GM10847 (cell line): Measurements from ENCODE around the gene RNF149.

ENCODE experiments used
- POLR2A ChIP-seq: IDR thresholded peaks from 2 replicates; pipeline ENCODE4 v1.6.1; 2011; ENCODE audit not compliant: insufficient read length; ENCODE audit errors: extremely low read depth

RNF149 gene

DNA sequence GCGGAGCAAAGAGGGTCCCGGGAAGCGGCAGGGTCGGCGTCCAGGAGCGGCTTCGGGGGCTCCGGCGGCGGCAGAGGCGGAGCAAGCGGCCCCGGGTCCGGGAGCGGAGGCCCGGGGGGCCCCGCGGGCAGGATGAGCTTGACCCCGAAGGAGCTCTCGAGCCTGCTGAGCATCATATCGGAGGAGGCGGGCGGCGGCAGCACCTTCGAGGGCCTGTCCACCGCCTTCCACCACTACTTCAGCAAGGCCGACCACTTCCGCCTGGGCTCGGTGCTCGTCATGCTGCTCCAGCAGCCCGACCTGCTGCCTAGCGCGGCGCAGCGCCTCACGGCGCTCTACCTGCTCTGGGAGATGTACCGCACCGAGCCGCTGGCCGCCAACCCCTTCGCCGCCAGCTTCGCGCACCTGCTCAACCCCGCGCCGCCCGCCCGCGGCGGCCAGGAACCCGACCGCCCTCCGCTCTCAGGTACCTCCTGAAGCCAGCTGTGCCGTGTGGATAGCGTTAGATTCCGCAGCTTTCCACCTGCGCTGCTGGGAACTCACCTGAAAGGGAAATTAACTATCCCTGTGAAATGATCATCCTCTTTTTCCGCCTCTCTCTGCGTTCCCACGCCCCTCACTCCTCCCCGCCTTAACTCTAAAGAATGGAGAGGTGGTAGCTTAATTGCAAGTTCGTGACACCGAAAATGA is 55.3 kb downstream of the RNF149 start:
- no peak for TF ChIP-seq POLR2A

DNA sequence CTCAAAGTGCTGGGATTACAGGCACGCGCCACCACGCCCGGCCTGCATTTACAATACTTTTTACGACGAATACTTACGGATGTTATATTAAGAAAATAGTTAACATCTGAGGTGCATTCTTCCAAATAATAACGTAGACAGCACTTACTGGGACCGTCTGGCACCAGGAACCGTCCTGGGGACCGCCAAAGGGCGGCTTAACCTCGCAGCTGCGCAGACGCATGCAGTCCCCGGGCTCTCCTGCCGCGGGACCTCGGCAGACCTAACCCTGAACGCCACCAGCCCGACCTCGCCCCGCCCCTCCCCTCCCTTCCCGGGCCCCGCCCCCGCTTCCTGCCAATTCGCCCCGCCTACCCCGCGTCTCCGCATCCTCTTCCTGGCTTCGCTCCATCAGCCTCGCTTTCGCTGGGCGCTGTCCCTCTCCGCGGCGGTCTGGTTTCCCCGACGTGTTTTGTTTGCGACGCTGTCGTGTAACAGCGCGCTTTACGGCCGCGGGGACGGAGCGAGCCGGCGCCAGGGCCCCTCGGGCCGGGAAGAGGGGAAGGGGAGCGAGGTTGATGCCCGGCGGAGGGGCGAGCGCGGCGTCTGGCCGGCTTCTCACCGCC is 56.0 kb downstream of the RNF149 start, which contains the start of gene CNOT11:
TSS of gene CNOT11 (plus strand) at position 479 of the 605 bp plus-strand sequence. CDS start at position 558, 79 bp downstream.
- TF ChIP-seq POLR2A: peak; percentile 89

DNA sequence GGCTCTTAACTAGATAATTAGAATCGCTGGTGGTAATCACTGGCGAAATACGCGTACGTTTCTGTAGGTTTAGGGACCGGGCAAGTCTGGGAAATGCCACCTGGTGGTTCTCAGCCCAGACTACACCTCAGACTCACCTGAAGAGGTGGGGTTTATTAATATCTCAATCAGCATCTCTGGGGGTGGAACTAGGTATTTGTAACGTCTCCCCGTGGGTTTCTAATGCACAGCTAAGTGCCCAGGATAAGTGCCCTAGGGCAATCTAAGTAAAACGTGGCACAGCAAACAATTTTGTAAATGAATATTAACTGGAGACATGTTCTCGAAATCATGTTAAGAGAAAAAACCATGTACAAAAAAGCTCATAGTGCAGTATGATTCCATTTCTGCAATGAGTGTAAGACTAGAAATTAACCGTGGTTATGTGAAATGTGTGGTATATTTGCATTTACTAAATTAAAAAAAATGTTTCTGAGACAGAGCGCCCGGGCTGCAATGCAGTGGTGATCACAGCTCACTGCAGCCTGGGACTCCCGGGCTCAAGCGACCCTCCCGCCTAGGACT is 56.6 kb downstream of the RNF149 start:
- no peak for TF ChIP-seq POLR2A

DNA sequence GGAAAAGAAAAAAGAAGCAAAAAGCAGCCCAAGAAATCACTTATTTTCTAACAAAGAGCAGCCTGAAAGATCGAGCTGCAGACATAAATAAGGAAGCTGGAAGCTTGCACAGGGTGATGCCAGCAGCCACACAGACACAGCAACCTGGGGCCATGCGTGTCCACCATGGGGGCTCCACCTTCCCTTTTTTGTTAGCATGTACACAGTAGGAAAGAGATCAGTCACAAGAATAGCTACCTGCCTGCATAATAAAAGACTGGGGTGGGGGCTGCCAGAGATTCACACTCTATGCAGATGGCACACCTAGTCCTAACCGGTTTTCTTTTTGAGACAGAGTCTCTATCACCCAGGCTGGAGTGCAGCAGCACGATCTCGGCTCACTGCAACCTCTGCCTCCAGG is 58.7 kb downstream of the RNF149 start:
- TF ChIP-seq POLR2A: no peak

DNA sequence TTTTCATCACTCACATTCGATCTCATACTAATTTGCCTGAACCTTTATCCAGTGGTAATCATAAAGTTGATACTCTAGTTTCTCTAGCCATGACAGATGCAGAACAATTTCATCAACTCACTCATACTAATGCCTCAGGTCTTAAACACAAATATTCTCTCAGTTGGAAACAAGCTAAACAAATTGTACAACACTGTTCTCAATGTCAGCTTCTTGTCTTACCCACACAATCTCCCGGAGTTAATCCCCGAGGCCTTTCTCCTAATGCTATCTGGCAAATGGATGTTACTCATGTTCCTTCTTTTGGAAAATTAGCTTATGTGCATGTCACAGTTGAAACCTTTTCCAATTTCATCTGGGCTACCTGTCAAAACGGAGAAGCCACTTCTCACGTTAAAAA is 67.3 kb downstream of the RNF149 start:
- TF ChIP-seq POLR2A: no peak

DNA sequence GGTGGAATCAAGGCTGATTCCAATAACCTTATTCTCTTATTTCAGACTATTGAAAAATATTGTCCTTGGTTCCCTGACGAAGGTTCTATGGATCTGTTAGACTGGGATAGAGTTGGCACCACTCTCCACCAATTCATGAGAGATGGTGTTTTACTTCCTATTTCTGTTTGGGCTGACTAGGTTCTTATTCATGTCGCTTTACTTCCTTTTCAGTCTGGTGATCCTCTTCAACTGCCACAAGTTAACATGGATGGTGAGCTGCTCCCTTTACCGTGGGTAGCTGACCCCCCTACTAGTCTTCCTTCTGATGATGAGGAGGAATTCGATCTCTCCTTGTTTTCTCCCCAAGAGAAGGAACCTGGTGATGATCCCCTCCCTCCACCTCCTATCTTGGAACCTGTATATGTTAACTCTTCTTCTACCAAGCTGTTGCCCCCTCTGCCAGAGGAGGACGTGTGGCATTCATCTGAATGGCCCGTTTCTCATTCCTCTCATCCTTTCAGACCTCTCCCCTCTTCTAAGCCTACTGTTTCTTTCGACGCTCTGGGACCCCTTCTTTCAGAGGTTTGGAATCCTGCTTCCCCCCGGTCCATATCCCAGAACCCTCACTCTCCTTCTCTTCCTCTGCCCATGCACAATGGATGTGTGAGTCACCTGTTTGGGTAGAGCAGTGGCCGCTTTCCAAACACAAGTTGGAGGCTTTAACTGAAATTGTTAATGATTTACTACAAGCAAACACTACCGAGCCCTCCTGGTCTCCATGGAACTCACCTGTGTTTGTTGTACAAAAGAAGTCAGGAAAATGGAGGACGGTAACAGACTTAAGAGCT is 69.4 kb downstream of the RNF149 start:
- TF ChIP-seq POLR2A: no peak

DNA sequence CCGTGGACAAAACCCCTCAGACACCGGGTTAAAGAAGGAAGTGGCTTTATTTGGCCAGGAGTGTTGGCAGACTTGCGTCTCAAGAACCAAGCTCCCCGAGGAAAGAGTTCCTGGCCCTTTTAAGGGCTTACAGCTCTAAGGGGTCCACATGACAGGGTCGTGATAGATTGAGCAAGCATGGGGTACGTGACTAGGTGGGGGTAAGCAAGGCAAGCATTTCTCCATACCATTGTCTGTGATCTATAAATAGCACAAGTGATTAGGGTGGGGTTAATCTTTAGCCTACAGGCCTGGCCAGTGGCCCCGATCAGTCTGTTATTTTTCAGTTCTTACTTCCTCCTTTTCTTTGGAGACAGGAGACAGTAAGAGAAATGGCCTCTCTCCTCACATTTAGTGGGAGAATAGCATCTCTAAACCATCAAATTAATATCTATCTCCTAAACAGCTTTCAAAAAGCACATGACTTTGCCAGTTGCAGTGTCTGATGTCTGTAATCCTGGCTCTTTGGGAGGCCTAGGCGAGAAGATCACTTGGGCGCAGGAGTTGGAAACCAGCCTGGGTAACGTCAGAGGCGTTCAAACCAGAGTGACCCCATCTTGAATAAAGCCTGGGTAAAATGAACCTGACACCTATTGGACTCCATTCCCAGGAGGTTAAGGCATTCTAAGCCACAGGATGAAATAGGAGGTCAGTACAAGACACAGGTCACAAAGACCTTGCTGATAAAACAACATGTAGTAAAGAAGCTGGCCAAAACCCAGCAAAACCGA is 74.1 kb downstream of the RNF149 start:
- TF ChIP-seq POLR2A: no peak

DNA sequence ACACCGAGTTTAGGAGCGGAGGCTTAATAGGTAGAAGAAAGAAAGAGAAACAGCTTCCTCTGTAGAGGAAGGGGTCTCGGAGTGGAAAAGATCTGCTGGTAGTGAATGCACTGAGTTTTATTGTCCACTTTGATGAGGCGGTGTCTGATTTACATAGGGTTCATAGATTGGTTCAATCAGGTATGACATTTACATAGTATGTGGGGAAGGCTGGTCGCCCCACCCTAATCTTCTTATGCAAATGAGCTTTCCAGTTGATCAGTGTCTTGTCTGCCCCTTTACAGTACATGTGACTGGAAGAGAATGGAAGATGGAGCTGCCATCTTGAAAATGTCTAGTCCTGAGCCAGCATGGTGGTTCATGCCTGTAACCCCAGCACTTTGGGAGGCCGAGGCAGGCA is 75.7 kb downstream of the RNF149 start:
- no peak for TF ChIP-seq POLR2A

DNA sequence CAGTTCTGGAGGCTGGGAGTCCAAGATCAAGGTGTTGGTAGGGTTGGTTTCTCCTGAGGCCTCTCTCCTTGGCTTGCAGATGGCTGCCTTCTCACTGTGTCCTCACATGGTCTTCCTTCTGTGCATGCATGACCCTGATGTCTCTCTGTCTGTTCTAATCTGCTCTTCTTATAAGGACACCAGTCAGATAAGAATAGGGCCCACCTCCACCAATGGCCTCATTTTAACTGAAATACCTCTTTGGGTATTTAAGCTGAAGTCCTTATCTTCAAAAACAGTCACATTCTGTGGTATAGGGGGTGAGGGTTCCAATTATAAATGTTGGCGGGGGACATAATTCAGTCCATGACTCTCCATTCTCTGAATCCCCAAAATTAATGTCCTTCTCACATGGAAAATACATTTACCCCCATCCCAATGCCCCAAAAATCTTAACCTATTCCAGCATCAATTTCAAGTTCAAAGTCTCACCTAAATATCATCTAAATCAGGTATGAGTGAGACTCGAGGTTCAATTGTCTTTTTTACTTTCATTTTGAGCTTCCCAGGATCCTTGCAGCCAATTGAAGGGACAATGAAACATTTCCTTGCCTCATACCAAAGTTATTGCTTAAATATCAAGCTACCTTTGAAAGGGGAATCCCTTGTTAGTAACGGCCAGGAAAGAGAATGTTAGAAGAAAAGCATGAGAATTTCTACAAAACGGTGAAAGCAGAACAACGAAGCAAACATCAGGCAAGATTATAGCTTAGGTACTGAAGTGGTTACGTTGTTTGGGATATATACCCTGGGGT is 76.4 kb downstream of the RNF149 start:
- no peak for TF ChIP-seq POLR2A

DNA sequence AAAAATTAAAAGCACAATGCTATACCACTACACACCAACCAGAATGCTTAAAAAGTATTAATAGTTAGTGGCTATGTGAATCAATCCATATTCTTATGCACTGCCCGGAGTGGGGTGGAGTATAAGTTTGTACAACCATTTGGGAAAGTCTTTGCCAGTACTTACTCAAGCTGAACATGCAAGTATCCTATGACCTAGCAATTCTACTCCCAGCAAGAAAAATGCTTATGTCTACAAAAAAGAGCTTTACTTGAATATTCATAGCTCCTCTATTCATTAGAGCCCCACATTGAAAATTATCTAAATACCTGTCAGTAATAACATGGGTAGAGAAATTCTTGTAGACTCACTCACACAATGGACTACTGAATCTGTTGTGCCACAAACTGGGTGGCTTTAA is 77.3 kb downstream of the RNF149 start:
- TF ChIP-seq POLR2A: no peak

DNA sequence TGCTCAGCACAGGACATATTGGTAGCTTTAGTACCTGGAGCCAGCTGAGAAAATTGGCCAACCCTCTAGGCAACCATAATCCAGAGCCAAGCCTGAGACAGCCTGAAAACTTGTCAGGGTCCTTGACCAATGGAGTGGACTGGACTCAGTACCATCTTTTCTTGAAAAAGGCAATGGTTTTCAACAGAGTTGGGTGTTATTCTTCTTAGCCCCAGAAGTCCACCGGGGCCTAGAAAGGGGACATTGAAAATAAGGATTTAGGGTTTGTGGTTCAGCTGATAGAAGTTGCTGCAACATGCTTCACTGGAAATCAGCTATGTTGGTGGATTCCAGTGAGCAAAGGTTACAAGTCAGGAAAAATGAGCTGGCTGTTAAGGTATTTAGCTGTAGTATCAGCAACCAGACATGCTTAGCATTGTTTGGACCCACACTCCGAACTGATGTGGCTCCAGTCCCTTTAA is 77.9 kb downstream of the RNF149 start:
- TF ChIP-seq POLR2A: no peak
